T follicular helper cell (primary cell): Measurements from ENCODE around the gene SLC22A13.
"Not testable (repeated sequence)": the region's sequence is repeated elsewhere in the genome, so short reads cannot be mapped to it uniquely, and the experiment has no call there.

Experiments
- DNase-seq: peaks from one replicate; pipeline ENCODE4 v3.0.0-alpha.2; 2020; ENCODE audit warnings: low read depth
- total RNA-seq, 2 experiments: gene quantifications; one replicate each; lab custom pipeline; 2026; lab: John Stamatoyannopoulos, UW

SLC22A13 gene, protein sequence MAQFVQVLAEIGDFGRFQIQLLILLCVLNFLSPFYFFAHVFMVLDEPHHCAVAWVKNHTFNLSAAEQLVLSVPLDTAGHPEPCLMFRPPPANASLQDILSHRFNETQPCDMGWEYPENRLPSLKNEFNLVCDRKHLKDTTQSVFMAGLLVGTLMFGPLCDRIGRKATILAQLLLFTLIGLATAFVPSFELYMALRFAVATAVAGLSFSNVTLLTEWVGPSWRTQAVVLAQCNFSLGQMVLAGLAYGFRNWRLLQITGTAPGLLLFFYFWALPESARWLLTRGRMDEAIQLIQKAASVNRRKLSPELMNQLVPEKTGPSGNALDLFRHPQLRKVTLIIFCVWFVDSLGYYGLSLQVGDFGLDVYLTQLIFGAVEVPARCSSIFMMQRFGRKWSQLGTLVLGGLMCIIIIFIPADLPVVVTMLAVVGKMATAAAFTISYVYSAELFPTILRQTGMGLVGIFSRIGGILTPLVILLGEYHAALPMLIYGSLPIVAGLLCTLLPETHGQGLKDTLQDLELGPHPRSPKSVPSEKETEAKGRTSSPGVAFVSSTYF
- 0.22 to 0.48 reads per million in 2 experiments for total RNA-seq

DNA sequence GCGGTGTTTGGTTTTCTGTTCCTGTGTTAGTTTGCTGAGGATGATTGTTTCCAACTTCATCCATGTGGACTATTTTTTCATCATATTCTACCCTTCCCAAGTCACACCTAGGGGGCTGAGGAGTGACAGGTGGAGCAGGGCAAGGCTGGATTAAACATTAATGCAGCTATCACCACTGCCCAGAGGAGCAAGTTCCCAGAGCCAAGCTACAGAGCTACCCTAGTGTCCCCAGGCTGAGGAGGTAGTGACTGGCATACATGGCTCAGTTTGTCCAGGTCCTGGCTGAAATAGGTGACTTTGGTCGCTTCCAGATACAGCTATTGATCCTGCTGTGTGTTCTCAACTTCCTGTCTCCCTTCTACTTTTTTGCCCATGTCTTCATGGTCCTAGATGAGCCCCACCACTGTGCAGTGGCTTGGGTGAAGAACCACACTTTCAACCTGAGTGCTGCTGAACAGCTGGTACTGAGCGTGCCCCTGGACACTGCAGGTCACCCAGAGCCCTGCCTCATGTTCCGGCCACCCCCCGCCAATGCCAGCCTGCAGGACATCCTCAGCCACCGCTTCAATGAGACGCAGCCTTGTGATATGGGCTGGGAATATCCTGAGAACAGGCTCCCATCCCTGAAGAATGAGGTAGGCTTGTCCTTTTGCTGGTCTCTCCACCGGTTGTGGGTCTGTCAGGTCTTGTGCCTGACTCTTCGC, at the start of gene SLC22A13:
Gene SLC22A13 (plus strand): TSS at position 209 of the 704 bp plus-strand sequence. CDS start 49 bp downstream, at position 258.
- DNase-seq: no peak

DNA sequence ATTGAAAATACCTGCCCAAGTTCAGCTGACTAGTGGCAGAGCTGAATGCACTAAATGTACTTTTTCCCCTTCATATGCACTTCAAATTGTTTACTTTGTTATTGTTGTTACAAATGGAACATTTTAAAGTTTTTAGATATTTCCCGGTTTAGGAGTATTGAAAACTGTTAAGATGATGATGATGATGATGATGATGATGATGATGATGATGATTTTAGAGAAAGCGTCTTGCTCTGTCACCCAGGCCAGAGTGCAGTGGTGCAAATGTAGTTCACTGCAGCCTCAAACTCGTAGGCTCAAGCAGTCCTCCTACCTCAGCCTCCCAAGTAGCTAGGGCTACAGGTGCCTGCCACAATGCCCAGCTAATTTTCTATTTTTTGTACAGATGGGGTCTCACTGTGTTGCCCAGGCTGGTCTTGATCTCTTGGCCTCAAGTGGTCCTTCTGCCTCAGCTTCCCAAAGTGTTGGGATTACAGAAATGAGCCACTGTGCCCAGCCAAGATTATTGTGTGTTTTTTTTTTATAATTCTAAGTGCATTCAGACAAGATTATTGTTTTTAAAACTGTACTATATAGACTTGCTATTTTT, 45.9 kb upstream of the SLC22A13 start:
- DNase-seq: no peak

DNA sequence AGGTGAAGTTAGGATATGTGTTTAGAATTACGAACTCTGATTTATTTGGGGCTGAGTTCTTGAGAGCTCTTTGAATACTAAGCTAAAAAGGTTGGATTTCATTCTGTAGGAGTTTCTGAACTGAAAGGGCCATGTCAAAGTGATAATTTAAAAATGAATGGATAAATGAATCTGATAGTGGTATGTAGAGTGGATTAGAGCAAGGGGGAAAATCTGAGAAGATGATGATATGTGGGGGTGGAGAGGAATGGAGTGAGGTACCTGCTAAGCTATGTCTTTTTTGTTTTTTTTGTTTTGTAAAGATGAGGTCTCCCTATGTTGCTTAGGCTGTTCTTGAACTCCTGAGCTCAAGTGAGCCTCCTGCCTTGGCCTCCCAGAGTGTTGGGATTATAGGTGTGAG, 44.6 kb upstream of the SLC22A13 start:
- no peak for DNase-seq

DNA sequence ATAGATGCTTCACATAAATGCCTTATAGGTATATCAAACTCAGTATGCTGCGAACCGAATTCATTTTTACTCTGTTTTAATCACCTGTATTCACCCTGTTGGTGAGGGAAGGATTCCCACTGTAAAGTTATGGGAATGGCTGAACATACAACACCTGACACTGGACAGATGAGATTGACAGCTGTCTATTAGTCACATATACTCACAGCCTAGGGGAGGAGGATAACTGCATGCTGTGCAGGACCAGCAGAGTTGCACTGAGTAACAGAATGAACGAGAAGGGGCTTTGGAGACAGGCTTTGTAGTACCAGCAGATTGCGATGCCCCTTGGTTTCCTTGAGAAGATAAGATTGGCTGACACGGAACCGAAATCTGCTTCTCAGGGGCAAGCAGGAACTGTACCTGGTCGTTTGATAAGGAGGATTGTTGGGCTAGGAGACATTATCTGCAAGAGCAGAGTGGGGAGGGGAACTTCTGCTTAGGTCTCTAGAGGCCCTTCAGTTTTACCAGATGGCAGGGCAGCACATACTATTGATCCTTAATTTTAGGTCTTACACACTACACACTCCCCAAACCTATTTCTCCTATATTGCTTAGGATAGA, 43.5 kb upstream of the SLC22A13 start:
- DNase-seq: no peak

DNA sequence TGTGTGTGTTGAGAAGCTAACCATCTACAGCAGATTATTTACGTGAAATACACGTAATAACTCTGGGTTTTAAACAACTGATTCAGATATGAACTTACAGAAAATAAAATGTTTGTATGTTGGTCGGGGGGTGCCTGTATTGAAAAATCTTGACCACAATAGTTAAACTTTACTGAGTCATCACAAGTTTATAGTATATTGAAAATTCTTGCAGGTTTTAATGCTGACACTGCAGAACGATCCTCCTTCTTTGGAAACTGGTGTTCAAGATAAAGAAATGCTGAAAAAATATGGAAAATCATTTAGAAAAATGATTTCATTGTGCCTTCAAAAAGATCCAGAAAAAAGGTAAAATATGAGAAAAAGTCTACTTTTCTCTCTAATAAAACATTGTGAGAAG, 41.3 kb upstream of the SLC22A13 start:
- no peak for DNase-seq

DNA sequence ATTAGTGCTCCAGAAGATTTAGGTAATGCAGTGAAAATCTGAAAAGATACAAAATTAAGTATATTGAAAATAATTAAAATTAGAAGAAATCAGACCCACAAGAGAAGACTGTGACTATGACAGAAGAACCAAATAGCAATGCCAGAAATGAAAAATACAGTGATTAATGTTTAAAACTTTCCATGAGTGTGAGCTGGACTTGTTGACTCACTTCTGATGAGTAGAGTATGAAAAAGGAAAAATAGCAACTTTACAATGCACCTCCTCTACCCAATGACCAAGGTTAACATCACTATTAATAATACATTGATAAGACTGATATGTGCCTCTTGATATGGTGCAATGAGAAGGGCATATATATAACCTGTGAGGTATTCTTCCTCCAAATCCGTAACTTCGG, 39.3 kb upstream of the SLC22A13 start:
- no peak for DNase-seq

DNA sequence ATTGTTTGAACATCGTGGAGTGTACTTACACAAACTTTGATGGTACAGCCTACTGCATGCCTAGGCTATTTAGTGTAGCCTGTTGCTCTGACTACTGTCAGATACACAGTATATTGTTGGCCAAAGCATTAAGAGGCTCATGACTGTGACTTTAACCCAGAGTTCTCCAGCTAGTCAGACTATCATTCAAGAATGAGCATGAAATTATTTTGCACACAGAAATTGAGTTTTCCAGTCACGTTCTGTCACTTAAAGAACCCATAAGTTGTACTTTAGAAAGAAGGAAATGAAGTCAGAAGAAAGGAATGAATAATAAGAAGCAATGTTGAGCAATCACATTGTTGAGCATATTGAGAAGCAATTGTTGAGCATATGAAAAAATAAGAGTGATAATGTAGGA, 37.6 kb upstream of the SLC22A13 start:
- DNase-seq: no peak

DNA sequence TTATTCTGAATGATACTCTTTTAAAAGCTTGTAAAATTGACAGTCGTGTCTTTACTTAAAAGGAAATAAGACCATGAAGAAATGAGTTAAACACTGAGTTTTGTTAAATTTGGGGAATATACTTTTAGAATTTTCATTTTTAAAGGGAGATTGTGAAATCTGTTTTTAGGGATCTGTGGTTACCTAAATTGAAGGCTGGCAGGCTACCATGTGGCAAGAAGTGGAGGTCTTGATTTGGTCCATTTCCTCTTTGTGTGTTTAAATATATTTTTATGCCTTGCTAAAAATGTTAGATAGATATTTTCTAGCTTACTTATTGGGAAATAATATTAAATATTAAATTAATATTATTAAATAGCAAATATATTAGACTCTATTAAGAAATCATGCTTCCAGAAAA, 36.6 kb upstream of the SLC22A13 start:
- no peak for DNase-seq

DNA sequence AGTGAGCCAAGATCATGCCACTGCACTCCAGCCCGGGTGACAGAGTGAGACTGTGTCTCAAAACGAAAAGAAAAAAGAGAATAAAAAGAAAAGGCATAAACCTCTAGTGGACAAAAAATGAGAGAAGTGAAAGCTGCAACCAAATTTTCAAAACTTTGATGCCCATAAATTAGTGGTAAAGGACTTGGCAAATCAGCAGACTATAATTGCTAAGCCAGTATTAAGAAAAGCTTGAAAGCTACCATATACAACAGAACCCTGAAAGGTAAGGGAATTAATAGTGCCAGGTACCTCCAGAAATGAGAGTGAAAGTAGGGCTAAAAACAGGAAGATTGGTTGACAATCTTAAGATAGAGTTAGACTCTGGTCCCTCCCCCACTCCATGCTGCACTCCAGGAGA, 32.9 kb upstream of the SLC22A13 start:
- no peak for DNase-seq

DNA sequence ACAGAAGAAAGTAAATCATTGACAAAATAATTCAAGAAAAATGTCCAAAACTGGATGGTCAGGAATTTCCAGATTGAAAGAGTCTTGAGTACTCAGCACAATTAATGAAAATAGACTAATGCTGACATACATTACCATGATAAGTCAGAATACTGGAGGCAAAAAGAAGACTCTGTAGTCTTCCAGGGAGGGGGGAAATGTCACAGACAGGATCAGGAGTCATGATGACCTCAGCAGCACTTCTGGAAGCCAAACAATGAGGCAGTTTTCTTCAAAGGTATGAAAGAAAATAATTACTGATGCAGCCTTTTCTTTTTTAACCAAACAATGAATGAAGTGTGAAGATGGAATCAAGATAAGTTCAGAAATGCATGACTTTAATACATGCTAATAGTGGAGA, 30.1 kb upstream of the SLC22A13 start:
- no peak for DNase-seq

DNA sequence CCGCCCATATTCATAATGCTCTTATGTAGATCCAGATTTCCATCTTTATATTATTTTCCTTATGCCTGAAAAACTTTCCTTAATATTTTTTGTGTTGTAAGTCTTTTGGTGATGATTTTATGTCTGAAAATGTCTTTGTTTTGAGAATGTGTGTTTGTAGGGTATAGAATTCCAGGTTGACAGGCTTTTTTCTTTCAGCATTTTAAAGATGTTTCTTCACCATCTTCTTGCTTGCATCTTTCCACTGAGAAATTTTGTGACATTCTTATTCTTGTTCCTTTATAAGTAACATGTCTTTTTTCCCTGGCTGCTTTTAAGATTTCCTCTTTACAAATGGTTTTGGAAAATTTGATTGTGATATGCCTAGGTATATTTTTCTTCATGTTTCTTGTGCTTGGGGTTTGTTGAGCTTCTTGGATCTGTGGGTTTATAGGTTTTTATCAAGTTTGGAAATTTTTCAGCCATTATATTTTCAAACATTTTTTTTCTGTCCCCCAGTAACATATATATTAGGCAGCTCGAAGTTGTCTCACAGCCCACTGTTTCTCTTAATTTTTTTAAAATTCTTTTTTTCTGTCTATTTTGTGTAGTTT, 27.1 kb upstream of the SLC22A13 start:
- DNase-seq: no peak

DNA sequence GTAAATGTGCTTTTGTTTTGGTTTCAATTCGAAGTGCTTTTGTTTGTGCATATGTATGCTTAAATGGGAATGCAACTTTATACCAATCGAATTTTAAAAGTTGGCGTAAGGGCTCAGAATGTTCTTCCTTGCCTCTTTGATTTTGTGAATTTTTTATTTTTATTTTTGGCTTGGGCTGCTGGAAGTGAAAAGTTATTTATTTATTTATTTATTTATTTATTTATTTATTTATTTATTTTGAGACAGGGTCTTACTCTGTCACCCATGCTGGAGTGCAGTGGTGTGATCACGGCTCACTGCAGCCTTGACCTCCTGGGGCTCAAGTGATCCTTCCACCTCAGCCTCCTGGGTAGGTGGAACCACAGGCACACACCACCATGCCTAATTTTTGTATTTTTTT, 22.8 kb upstream of the SLC22A13 start:
- not testable (repeated sequence) for DNase-seq

DNA sequence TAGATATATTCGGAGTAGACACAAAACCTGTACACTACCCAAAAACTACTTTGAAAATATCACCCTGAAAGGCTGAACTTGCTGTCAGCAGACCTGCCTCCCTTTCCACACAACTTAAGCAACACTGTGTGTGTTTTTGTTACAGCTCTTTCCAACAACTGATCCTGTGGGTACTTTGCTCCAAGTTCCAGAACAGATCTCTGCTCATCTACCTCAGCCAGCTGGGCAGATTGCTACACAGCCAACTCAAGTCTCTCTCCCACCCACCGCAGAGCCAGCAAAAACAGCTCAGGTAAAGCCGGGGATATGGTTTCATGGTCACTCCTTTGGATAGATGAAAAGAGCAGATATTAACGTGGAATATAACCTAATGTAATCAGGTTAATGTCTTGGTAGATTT, 19.7 kb upstream of the SLC22A13 start:
- DNase-seq: no peak

DNA sequence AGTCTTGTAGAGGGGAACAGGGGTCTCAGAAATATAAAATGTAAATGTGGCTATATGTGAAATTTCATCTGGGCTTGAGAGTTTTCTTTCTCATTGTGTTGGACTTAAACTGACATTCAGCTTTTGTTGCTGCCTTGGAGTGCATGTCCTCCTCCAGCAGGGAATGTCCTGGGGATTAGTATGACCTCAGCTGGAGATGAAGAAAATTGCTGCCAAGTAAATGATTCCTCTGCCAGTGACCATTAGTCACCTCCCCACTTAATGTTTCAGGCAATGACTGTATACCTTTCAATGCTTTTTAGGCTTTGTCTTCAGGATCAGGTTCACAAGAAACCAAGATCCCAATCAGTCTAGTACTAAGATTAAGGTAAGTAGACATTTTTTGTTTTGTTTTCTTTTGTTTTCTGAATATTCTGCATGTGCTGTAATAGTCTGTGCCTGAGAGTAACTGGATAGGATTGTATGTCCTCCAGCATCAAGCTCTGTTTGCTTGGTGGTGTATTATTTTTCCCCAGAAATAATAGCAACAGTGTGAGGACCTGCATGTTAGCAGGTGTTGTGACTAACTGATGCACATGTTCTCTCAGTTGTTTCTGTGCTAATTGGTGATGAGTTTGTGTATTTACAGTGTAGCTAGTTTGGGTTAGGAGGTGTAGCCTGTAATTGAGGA, 18.1 kb upstream of the SLC22A13 start:
- no peak for DNase-seq

DNA sequence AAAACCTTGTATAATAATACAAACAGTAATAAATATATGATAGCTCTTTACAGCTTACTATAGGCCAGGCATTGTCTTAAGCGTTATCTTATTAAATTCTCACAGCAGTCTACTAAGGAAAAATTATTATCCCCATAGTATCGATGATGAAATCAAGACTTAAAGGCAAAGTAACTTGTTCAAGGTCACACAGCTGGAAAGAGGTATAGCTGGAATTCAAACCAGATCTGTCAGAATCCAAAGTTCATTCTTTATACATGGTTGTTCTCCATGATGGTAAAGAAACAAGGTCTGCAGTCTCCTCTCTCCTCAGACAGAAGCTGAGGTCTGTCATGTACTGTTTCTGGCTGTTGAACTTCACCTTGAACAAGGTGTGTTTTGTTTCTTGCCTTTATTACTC, 15.4 kb upstream of the SLC22A13 start:
- no peak for DNase-seq

DNA sequence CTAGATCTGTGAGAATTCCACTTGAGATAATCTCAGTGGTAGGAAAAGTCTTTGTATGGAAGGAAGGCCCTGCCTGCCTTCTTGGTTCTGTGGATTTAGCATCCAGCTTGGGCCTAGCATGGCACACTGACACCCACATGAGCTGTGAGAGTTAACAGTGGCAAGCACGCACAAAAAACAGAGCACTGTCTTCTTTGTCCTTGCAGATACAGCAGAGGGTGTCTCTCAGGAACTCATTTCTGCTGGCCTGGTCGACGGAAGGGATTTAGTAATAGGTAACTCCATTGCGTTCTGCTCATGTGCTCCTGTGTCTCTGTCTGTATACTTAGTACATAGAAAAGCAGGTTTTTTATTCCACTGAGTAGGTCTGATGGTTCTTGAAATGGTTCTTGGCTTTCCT, 14.4 kb upstream of the SLC22A13 start:
- DNase-seq: no peak

DNA sequence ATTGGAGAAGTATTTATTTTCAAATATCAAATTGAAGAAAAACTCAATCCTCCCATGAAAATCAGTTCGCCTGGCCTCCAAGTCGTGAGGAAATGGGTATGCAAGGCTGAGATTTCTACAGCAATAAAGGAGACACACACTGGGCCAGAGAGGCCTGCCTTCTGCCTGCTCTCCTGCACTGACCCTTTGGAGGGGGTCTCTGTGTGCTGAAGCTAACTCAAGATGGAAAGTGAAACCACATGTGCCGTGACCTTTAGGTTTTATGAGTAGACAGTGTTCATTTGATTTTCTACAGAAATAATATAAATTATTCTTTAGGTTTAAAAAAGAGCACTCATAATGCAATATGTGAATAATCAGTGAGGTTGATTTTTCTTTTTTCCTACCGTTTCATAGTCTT, 11.9 kb upstream of the SLC22A13 start:
- DNase-seq: no peak

DNA sequence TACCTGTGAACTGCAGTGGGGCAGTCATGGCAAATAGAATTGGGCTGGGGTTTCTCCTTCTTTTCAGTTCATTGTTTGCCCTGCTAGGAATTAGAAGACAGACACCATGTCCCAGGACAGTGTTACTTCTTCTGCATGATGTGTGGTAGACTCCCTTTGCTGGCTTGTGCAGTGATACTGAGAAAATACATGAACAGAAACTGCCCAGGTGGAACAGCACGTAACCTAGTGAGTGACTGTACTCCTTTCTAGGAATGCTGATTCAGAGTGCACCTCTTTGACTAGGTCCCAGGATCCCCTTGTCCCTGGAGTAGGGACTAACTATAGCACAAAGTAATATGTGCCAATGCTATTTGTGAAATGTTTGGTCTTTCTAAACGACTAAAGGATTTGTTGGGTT, 10.7 kb upstream of the SLC22A13 start:
- no peak for DNase-seq

DNA sequence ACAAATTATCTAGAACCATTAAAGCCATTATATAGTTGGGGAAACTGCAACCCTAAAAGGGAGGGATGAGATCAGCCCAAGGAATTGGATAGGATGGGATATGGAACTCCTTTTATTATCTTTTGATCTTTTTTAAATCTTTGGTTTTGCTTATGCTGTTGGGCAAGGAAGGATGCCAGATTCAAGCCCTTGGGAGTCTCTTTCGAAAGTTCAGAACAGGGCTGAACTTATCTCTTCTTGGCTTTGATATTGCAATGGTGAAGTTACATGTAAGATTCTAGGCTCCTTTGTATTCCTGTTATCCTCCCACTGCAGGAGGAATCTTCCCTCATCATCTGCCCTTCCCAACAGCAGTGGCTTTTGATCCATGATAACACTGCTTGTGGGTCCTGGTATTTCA, 10.0 kb upstream of the SLC22A13 start:
- no peak for DNase-seq

DNA sequence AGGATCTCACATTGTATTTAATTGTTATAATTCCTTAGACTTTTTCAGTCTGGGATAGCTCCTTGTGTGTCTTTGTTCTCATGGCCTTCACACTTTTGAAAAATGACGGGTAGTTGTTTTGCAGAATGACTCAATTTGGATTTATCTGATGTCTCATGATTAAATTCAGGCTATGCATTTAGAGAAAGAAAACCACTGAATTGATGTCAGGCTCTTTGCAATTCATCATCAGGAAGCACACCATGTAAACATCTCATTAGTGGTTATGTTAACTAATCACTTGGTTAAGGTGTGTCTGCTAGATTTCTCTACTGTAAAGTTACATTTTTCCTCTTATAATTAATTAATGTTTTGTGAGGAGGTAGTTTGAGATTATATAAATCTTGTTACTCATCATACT, 8.0 kb upstream of the SLC22A13 start:
- DNase-seq: no peak

DNA sequence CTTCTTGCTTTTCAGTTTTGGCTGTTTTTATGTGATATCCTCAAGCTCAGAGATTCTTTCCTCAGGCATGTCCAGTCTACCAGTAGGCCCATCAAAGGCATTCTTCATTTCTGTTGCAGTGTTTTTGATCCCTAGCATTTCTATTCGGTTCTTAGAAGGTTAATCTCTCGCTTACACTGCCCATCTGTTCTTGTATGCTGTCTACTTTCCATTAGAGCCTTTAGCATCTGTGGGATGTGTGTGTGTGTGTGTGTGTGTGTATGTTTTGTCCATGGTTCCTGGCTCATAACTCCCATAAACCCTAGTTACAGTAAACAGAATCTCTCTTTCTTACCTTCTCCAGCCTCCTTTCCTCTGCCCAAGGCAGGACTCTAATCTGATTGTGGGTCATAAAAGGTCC, 5.1 kb upstream of the SLC22A13 start:
- DNase-seq: no peak
